ENCODE results near the gene CCDC85C. TPM values are rescaled to one million over a fixed set of nuclear protein-coding genes. Genes with fewer than 3 reads are reported as not detected.

CCDC85C gene
- total RNA-seq, 2 experiments from 2014 or later, result 6.4 to 15.0 TPM

DNA sequence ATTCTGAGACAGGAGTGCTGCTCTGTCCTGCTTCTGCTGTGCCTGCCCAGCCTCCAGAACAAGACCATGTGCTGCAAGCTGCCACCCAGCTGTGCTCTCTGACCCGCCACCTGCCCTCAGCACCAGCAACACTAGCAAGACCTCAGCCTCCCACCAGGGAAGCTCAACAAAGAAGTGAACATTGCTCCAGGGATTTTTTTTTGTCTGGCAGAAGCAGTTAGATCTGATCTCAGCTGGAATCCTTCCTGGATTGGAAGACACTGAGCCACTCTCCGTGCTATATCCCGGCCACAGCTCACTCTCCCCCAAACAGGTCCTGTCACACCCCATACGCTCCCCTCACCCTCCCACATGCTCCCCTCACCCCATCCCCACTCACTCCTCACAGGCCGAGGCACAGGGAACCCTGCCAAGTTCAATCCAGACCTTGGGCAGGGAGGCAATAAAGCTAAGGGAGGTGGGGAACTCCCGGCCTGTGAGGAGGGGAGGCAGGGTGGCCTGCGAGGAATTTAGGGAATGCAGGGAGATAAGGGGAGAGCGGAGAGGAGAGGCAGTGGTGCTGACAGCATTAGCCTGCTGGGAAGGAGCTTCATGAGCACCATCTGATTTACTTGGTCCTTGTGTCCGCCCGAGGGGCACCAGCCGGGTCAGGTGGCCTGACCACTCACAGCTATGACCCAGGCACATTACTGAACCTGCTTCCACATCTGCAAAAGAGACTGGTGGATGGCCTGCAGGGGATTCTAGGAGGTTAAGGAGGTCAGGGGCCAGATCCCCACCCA is 29.7 kb downstream of the CCDC85C start:
- no peaks in the 10 kb centered on the region for H3K79me2 ChIP-seq (ENCODE audit: insufficient read depth, low read depth, low read length)
- no peak overlapping the region for H3K4me2 ChIP-seq (ENCODE audit: low read length)
- POLR2A ChIA-PET, result no interaction called here

GRCh38 chr14:99573436-99574098 is 30.4 kb downstream of the CCDC85C start:
- BruUV-seq (replicated peaks), result no TSS peak

More for the DNA sequence above, 29.7 kb downstream of the CCDC85C start:
- CTCF ChIA-PET (ENCODE audit: unreplicated experiment), result no interaction called here
- no peaks in the 10 kb centered on the region for H3K36me3 ChIP-seq (ENCODE audit: insufficient read depth, low read length)
- H3K9me3 ChIP-seq (ENCODE audit: low read length), result no peaks in the 10 kb centered on the region
- intact Hi-C loops (cut with micrococcal nuclease; ENCODE audit: unreplicated experiment), result loop anchor here (2.0 kb wide), 1 partner anchor 55 kb away; no protein-coding TSS in a partner anchor
- H2AFZ ChIP-seq (ENCODE audit: low read length), result no peak overlapping the region
- no peaks in the 10 kb centered on the region for H3K9me2 ChIP-seq (ENCODE audit: insufficient read depth, low read length)
- peaks cover 23% of the 10 kb centered on the region for H3K4me1 ChIP-seq (ENCODE audit: insufficient read depth, low read length, poor library complexity, severe bottlenecking)
- no peak for DNase-seq (ENCODE audit: low spot score)
- H3K4me3 ChIP-seq (ENCODE audit: low read depth, low read length, poor library complexity, severe bottlenecking), result no peak overlapping the region
- no peaks in the 10 kb centered on the region; the same call in 1 of the 2 replicates for H4K20me1 ChIP-seq (ENCODE audit: insufficient read depth, low read length)
- no peak overlapping the region for H3K27ac ChIP-seq (ENCODE audit: low read depth, low read length, poor library complexity, severe bottlenecking)
- BruUV-seq (replicated peaks), result no TSS peak
- TF ChIP-seq EZH2phosphoT487 (IDR thresholded peaks at IDR 0.05; ENCODE audit: borderline replicate concordance, low read depth, low read length) (no peak), CTCF (conservative IDR thresholded peaks at IDR 0.05; ENCODE audit: low read length) (no peak)

More at GRCh38 chr14:99573436-99574098, 30.4 kb downstream of the CCDC85C start:
- H3K4me2 ChIP-seq (ENCODE audit: low read length), result peak overlapping the region; percentile 20
- intact Hi-C loops (cut with micrococcal nuclease; ENCODE audit: unreplicated experiment), result loop anchor here (2.0 kb wide), 2 partner anchors 31 to 55 kb away; partner anchors contain the start of gene CCDC85C
- ChIA-PET POLR2A (no interaction called here), CTCF (ENCODE audit: unreplicated experiment) (interaction anchor here (0.7 to 1.1 kb wide), 2 partner anchors 32 to 143 kb away, joined by 3 to 6 read pairs; no protein-coding TSS in a partner anchor)
- no peaks in the 10 kb centered on the region for H3K9me2 ChIP-seq (ENCODE audit: insufficient read depth, low read length)
- H3K36me3 ChIP-seq (ENCODE audit: insufficient read depth, low read length), result no peaks in the 10 kb centered on the region
- H3K79me2 ChIP-seq (ENCODE audit: insufficient read depth, low read depth, low read length), result no peaks in the 10 kb centered on the region
- peaks cover 16% of the 10 kb centered on the region for H3K4me1 ChIP-seq (ENCODE audit: insufficient read depth, low read length, poor library complexity, severe bottlenecking)
- TF ChIP-seq EZH2phosphoT487 (IDR thresholded peaks at IDR 0.05; ENCODE audit: borderline replicate concordance, low read depth, low read length), result no peak
- no peak for TF ChIP-seq CTCF (conservative IDR thresholded peaks at IDR 0.05; ENCODE audit: low read length)
- no peaks in the 10 kb centered on the region; the same call in 1 of the 2 replicates for H4K20me1 ChIP-seq (ENCODE audit: insufficient read depth, low read length)
- H3K27ac ChIP-seq (ENCODE audit: low read depth, low read length, poor library complexity, severe bottlenecking), result no peak overlapping the region
- H3K4me3 ChIP-seq (ENCODE audit: low read depth, low read length, poor library complexity, severe bottlenecking), result no peak overlapping the region
- no peak overlapping the region for H2AFZ ChIP-seq (ENCODE audit: low read length)
- no peak for DNase-seq (ENCODE audit: low spot score)
- no peaks in the 10 kb centered on the region for H3K9me3 ChIP-seq (ENCODE audit: low read length)

Data from OCI-LY7 (cell line).